Activated CD4-positive, alpha-beta memory T cell treated with anti-CD3 and anti-CD28 coated beads, Interleukin-2, amount 10 ng/mL, durations not matched to agents 7 days and 5 days (primary cell): Measurements from ENCODE around the gene IQSEC1. TPM values are rescaled to one million over a fixed set of nuclear protein-coding genes. Genes with fewer than 3 reads are reported as not detected.

ENCODE experiments used
- CTCF ChIA-PET: fragments of 350-600 bp; sonication (Branson Sonifier 250); formaldehyde crosslinking; loops from one replicate; lab custom pipeline; 2021; ENCODE audit warnings: antibody characterized with exemption, inconsistent platforms; lab: Charles Lee
- POLR2A ChIA-PET: fragments of 350-600 bp; sonication (Branson Sonifier 250); formaldehyde crosslinking; loops from one replicate; lab custom pipeline; 2021; ENCODE audit warnings: antibody characterized with exemption; lab: Charles Lee
- DNase-seq: peaks from one replicate; pipeline ENCODE4 v3.0.0-alpha.2; 2020
- H3K27ac Mint-ChIP-seq: one replicate; pipeline ENCODE4 v1.8.0; 2021; ENCODE audit warnings: mild to moderate bottlenecking, mixed read lengths
- H3K27me3 Mint-ChIP-seq: one replicate; pipeline ENCODE4 v1.8.0; 2021; ENCODE audit warnings: mixed read lengths
- H3K36me3 Mint-ChIP-seq: one replicate; pipeline ENCODE4 v1.8.0; 2021; ENCODE audit warnings: low read depth, mixed read lengths
- H3K4me1 Mint-ChIP-seq: one replicate; pipeline ENCODE4 v1.8.0; 2021; ENCODE audit warnings: mixed read lengths
- H3K4me3 Mint-ChIP-seq: one replicate; pipeline ENCODE4 v1.8.0; 2021; ENCODE audit warnings: mild to moderate bottlenecking, mixed read lengths
- H3K9me3 Mint-ChIP-seq: one replicate; pipeline ENCODE4 v1.8.0; 2021; ENCODE audit warnings: mixed read lengths
- total RNA-seq, 2 experiments: library from RNA; stranded (reverse); gene quantifications; one replicate each; pipeline ENCODE4 v1.2.3, GENCODE V29; 2021

IQSEC1 gene
- total RNA-seq, 2 experiments from 2014 or later, result 99.8 to 100 TPM

GRCh38 chr3:12954891-12955650, 118.2 kb downstream of the IQSEC1 start:
- Mint-ChIP-seq H3K27ac (no peak overlapping the region), H3K4me3 (no peak overlapping the region), H3K4me1 (peaks cover 26% of the 10 kb centered on the region), H3K27me3 (no peaks in the 10 kb centered on the region), H3K36me3 (peaks cover 7% of the 10 kb centered on the region), H3K9me3 (no peaks in the 10 kb centered on the region)
- ChIA-PET POLR2A (no interaction called here), CTCF (no interaction called here)
- no peak for DNase-seq

- DNase-seq, result no peak
- Mint-ChIP-seq H3K4me3 (no peak overlapping the region), H3K36me3 (peaks cover 7% of the 10 kb centered on the region), H3K27me3 (no peaks in the 10 kb centered on the region), H3K4me1 (peaks cover 35% of the 10 kb centered on the region), H3K27ac (no peak overlapping the region), H3K9me3 (no peaks in the 10 kb centered on the region)
- ChIA-PET POLR2A (no interaction called here), CTCF (no interaction called here)
These were observed 119.0 kb downstream of the IQSEC1 start for GRCh38 chr3:12954180-12954579.

GRCh38 chr3:12953201-12953995, 119.8 kb downstream of the IQSEC1 start:
- CTCF ChIA-PET, result interaction anchor here (0.6 kb wide), 1 partner anchor 634 kb away, joined by 3 read pairs; no protein-coding TSS in a partner anchor
- DNase-seq, result no peak
- Mint-ChIP-seq H3K27ac (no peak overlapping the region), H3K4me1 (peaks cover 39% of the 10 kb centered on the region), H3K4me3 (no peak overlapping the region), H3K9me3 (no peaks in the 10 kb centered on the region), H3K27me3 (no peaks in the 10 kb centered on the region), H3K36me3 (peaks cover 10% of the 10 kb centered on the region)
- POLR2A ChIA-PET, result no interaction called here

GRCh38 chr3:12952343-12953200, 120.7 kb downstream of the IQSEC1 start:
- H3K4me1 Mint-ChIP-seq, result peaks cover 47% of the 10 kb centered on the region
- ChIA-PET CTCF (interaction anchor here (0.6 kb wide), 1 partner anchor 635 kb away, joined by 3 read pairs; no protein-coding TSS in a partner anchor), POLR2A (interaction anchor here (1.0 kb wide), 1 partner anchor 18 kb away, joined by 3 read pairs; no protein-coding TSS in a partner anchor)
- H3K36me3 Mint-ChIP-seq, result peaks cover 9% of the 10 kb centered on the region
- DNase-seq, result no peak
- no peaks in the 10 kb centered on the region for H3K27me3 Mint-ChIP-seq
- no peak overlapping the region for H3K27ac Mint-ChIP-seq
- no peak overlapping the region for H3K4me3 Mint-ChIP-seq
- H3K9me3 Mint-ChIP-seq, result no peaks in the 10 kb centered on the region

- H3K4me1 Mint-ChIP-seq, result peaks cover 44% of the 10 kb centered on the region
- peak overlapping the region; percentile 26 for H3K27ac Mint-ChIP-seq
- H3K9me3 Mint-ChIP-seq, result no peaks in the 10 kb centered on the region
- no peaks in the 10 kb centered on the region for H3K27me3 Mint-ChIP-seq
- peak; percentile 54 for DNase-seq
- peaks cover 5% of the 10 kb centered on the region for H3K36me3 Mint-ChIP-seq
- POLR2A ChIA-PET, result interaction anchor here (1.0 to 1.3 kb wide), 3 partner anchors 12 to 66 kb away, joined by 4 to 7 read pairs (median 5); no protein-coding TSS in a partner anchor
- no peak overlapping the region for H3K4me3 Mint-ChIP-seq
- CTCF ChIA-PET, result interaction anchor here (0.9 to 1.8 kb wide), 11 partner anchors 9 to 143 kb away, joined by 3 to 7 read pairs (median 4); partner anchors contain the start of gene RPL32
These were observed 124.1 kb downstream of the IQSEC1 start for GRCh38 chr3:12948891-12949711.

- H3K36me3 Mint-ChIP-seq, result peaks cover 5% of the 10 kb centered on the region
- peaks cover 44% of the 10 kb centered on the region for H3K4me1 Mint-ChIP-seq
- no peaks in the 10 kb centered on the region for H3K9me3 Mint-ChIP-seq
- H3K4me3 Mint-ChIP-seq, result no peak overlapping the region
- ChIA-PET POLR2A (no interaction called here), CTCF (interaction anchor here (0.8 to 1.8 kb wide), 6 partner anchors 8 to 144 kb away, joined by 3 to 7 read pairs (median 4); partner anchors contain the start of gene RPL32)
- no peak for DNase-seq
- H3K27ac Mint-ChIP-seq, result no peak overlapping the region
- H3K27me3 Mint-ChIP-seq, result no peaks in the 10 kb centered on the region
These were observed 124.9 kb downstream of the IQSEC1 start for GRCh38 chr3:12948371-12948770.

- peaks cover 6% of the 10 kb centered on the region for H3K36me3 Mint-ChIP-seq
- H3K27ac Mint-ChIP-seq, result no peak overlapping the region
- no peak overlapping the region for H3K4me3 Mint-ChIP-seq
- POLR2A ChIA-PET, result no interaction called here
- H3K27me3 Mint-ChIP-seq, result no peaks in the 10 kb centered on the region
- no peak for DNase-seq
- CTCF ChIA-PET, result interaction anchor here (0.8 to 1.4 kb wide), 5 partner anchors 8 to 144 kb away, joined by 3 to 4 read pairs (median 3); partner anchors contain the start of gene RPL32
- peaks cover 43% of the 10 kb centered on the region for H3K4me1 Mint-ChIP-seq
- H3K9me3 Mint-ChIP-seq, result no peaks in the 10 kb centered on the region
These were observed 125.5 kb downstream of the IQSEC1 start for GRCh38 chr3:12947504-12948369.

GRCh38 chr3:12946649-12947316, 126.4 kb downstream of the IQSEC1 start:
- ChIA-PET CTCF (no interaction called here), POLR2A (interaction anchor here (1.1 kb wide), 1 partner anchor 41 kb away, joined by 3 read pairs; no protein-coding TSS in a partner anchor)
- H3K9me3 Mint-ChIP-seq, result no peaks in the 10 kb centered on the region
- no peaks in the 10 kb centered on the region for H3K27me3 Mint-ChIP-seq
- peaks cover 40% of the 10 kb centered on the region for H3K4me1 Mint-ChIP-seq
- DNase-seq, result no peak
- no peak overlapping the region for H3K4me3 Mint-ChIP-seq
- peaks cover 12% of the 10 kb centered on the region for H3K36me3 Mint-ChIP-seq
- no peak overlapping the region for H3K27ac Mint-ChIP-seq

GRCh38 chr3:12946251-12946648, 127.0 kb downstream of the IQSEC1 start:
- CTCF ChIA-PET, result no interaction called here
- H3K9me3 Mint-ChIP-seq, result no peaks in the 10 kb centered on the region
- H3K27me3 Mint-ChIP-seq, result no peaks in the 10 kb centered on the region
- H3K27ac Mint-ChIP-seq, result no peak overlapping the region
- H3K4me3 Mint-ChIP-seq, result no peak overlapping the region
- peaks cover 37% of the 10 kb centered on the region for H3K4me1 Mint-ChIP-seq
- DNase-seq, result no peak
- H3K36me3 Mint-ChIP-seq, result peaks cover 12% of the 10 kb centered on the region
- POLR2A ChIA-PET, result interaction anchor here (1.1 kb wide), 1 partner anchor 42 kb away, joined by 3 read pairs; no protein-coding TSS in a partner anchor

GRCh38 chr3:12944849-12945248, 128.4 kb downstream of the IQSEC1 start:
- ChIA-PET POLR2A (no interaction called here), CTCF (no interaction called here)
- Mint-ChIP-seq H3K4me1 (peaks cover 31% of the 10 kb centered on the region), H3K4me3 (no peak overlapping the region), H3K27ac (no peak overlapping the region), H3K9me3 (no peaks in the 10 kb centered on the region), H3K36me3 (peaks cover 16% of the 10 kb centered on the region), H3K27me3 (no peaks in the 10 kb centered on the region)
- no peak for DNase-seq

GRCh38 chr3:12944413-12944812, 128.8 kb downstream of the IQSEC1 start:
- Mint-ChIP-seq H3K4me3 (no peak overlapping the region), H3K27ac (no peak overlapping the region), H3K9me3 (no peaks in the 10 kb centered on the region), H3K27me3 (no peaks in the 10 kb centered on the region), H3K36me3 (peaks cover 20% of the 10 kb centered on the region), H3K4me1 (peaks cover 27% of the 10 kb centered on the region)
- POLR2A ChIA-PET, result no interaction called here
- CTCF ChIA-PET, result no interaction called here
- DNase-seq, result no peak
